H1 (cell line): ENCODE results near the gene ACKR2. TPM values are rescaled to one million over a fixed set of nuclear protein-coding genes. Genes with fewer than 3 reads are reported as not detected.

Experiments
- CTCF ChIA-PET: fragments of 300-600 bp; sonication (Branson Sonifier 250); formaldehyde crosslinking; loops from one replicate; lab custom pipeline; 2021; ENCODE audit not compliant: partially characterized antibody; lab: Charles Lee
- POLR2A ChIA-PET: fragments of 300-600 bp; sonication (Branson Sonifier 250); formaldehyde crosslinking; loops from one replicate; lab custom pipeline; 2021; ENCODE audit warnings: inconsistent platforms; ENCODE audit not compliant: partially characterized antibody; lab: Charles Lee
- DNase-seq, 2 experiments: peaks; one replicate each; pipeline versions ENCODE4 v3.0.0 to v3.0.0-alpha.2; 2010 to 2022; ENCODE audit warnings: low spot score in 2 of 2, low read depth in 1 of 2, mixed read lengths in 1 of 2
- FAIRE-seq: peaks from 2 replicates; lab custom pipeline; 2011; peaks lifted over from hg19 to GRCh38; lab: Jason Lieb, UNC
- H2AFZ ChIP-seq: 2 replicates; pipeline ENCODE4 v1.8.1; 2012; ENCODE audit warnings: low read length, inconsistent platforms
- H2AK5ac ChIP-seq: 2 replicates; pipeline ENCODE4 v1.6.1; 2013; ENCODE audit warnings: low read depth, low read length
- H2BK120ac ChIP-seq: replicated peaks from 2 replicates; pipeline ENCODE3; 2013; ENCODE audit warnings: low read depth, low read length, inconsistent platforms
- H2BK12ac ChIP-seq: 2 replicates; pipeline ENCODE4 v1.6.1; 2013; ENCODE audit warnings: low read depth, low read length
- H2BK15ac ChIP-seq: 2 replicates; pipeline ENCODE4 v1.6.1; 2013; ENCODE audit warnings: low read length
- H2BK20ac ChIP-seq: 2 replicates; pipeline ENCODE4 v1.6.1; 2013; ENCODE audit warnings: low read length
- H2BK5ac ChIP-seq: 2 replicates; pipeline ENCODE4 v1.6.1; 2013; ENCODE audit warnings: low read depth, low read length
- H3K14ac ChIP-seq: 2 replicates; pipeline ENCODE4 v1.6.1; 2013; ENCODE audit warnings: inconsistent platforms; ENCODE audit not compliant: insufficient read length
- H3K18ac ChIP-seq: 2 replicates; pipeline ENCODE4 v1.6.1; 2013; ENCODE audit warnings: low read length; ENCODE audit errors: extremely low read depth
- H3K23ac ChIP-seq: 2 replicates; pipeline ENCODE4 v1.6.1; 2013; ENCODE audit warnings: inconsistent platforms; ENCODE audit not compliant: insufficient read length
- H3K23me2 ChIP-seq: 2 replicates; pipeline ENCODE4 v1.6.1; 2013; ENCODE audit warnings: low read depth, low read length
- H3K27ac ChIP-seq: 2 replicates; pipeline ENCODE4 v1.6.1; 2011; ENCODE audit warnings: low read depth, low read length, inconsistent platforms
- H3K27me3 ChIP-seq, 4 experiments: replicated peaks in 1 of 4; 1 replicate in 1 of 4; 2 replicates in 3 of 4; pipeline versions ENCODE4 v1.6.1 to v1.8.1; 2011 to 2013; ENCODE audit warnings: low read length in 3 of 4, mild to moderate bottlenecking in 3 of 4, inconsistent platforms in 2 of 4, mixed read lengths in 2 of 4, moderate library complexity in 1 of 4; ENCODE audit not compliant: control insufficient read depth in 3 of 4, insufficient read depth in 3 of 4; ENCODE audit errors: extremely low read depth in 1 of 4
- H3K36me3 ChIP-seq, 4 experiments: 2 replicates each; pipeline versions ENCODE4 v1.6.1 to v1.8.1; 2011 to 2013; ENCODE audit warnings: mild to moderate bottlenecking in 4 of 4, low read length in 3 of 4, moderate library complexity in 2 of 4, control low read depth in 1 of 4, inconsistent platforms in 1 of 4; ENCODE audit not compliant: insufficient read depth in 4 of 4, control insufficient read depth in 2 of 4
- H3K4ac ChIP-seq: replicated peaks from 2 replicates; pipeline ENCODE3; 2013; ENCODE audit warnings: low read length, low read depth, mixed read lengths, inconsistent platforms; ENCODE audit not compliant: insufficient read length
- H3K4me1 ChIP-seq, 4 experiments: replicated peaks in 1 of 4; 1 replicate in 1 of 4; 2 replicates in 3 of 4; pipeline versions ENCODE4 v1.6.1 to v1.8.1; 2011 to 2013; ENCODE audit warnings: low read length in 3 of 4, inconsistent platforms in 2 of 4, mixed read lengths in 1 of 4; ENCODE audit not compliant: insufficient read depth in 4 of 4, control insufficient read depth in 3 of 4
- H3K4me2 ChIP-seq, 2 experiments: 2 replicates each; pipeline versions ENCODE4 v1.6.1 to v1.8.1; 2011 to 2013; ENCODE audit warnings: low read depth in 2 of 2, low read length in 2 of 2, control low read depth in 1 of 2, inconsistent platforms in 1 of 2, mild to moderate bottlenecking in 1 of 2; ENCODE audit not compliant: insufficient read depth in 1 of 2
- H3K4me3 ChIP-seq, 4 experiments: fragments of 200-600, 300-600 bp in 1 of 4; sonication (generic), shearing (Covaris generic), sonication (Bioruptor Twin) in 1 of 4; 2 replicates each; pipeline versions ENCODE4 v1.5.1 to v1.8.1; 2011 to 2016; ENCODE audit warnings: low read length in 4 of 4, low read depth in 3 of 4, control low read depth in 2 of 4, inconsistent platforms in 2 of 4, mild to moderate bottlenecking in 2 of 4, mixed read lengths in 1 of 4, moderate library complexity in 1 of 4; ENCODE audit not compliant: insufficient read depth in 2 of 4; ENCODE audit errors: extremely low read depth in 1 of 4
- H3K56ac ChIP-seq: replicated peaks from 2 replicates; pipeline ENCODE3; 2013; ENCODE audit warnings: low read depth, mild to moderate bottlenecking, mixed read lengths, low read length, inconsistent platforms; ENCODE audit not compliant: insufficient read length
- H3K79me1 ChIP-seq: 2 replicates; pipeline ENCODE4 v1.6.1; 2013; ENCODE audit warnings: low read depth, low read length, control low read depth
- H3K79me2 ChIP-seq, 2 experiments: 2 replicates each; pipeline versions ENCODE4 v1.6.1 to v1.8.1; 2012 to 2013; ENCODE audit warnings: low read length in 2 of 2, mild to moderate bottlenecking in 2 of 2, inconsistent platforms in 1 of 2; ENCODE audit not compliant: insufficient read depth in 2 of 2, control insufficient read depth in 1 of 2
- H3K9ac ChIP-seq, 4 experiments: replicated peaks in 1 of 4; 1 replicate in 1 of 4; 2 replicates in 3 of 4; pipeline versions ENCODE4 v1.6.1 to v1.8.1; 2011 to 2013; ENCODE audit warnings: low read depth in 3 of 4, low read length in 3 of 4, control low read depth in 2 of 4, mild to moderate bottlenecking in 2 of 4, moderate library complexity in 2 of 4, inconsistent platforms in 1 of 4; ENCODE audit errors: extremely low read depth in 1 of 4
- H3K9me3 ChIP-seq, 2 experiments: 2 replicates each; pipeline versions ENCODE4 v1.6.1 to v1.8.1; 2012 to 2013; ENCODE audit warnings: mild to moderate bottlenecking in 2 of 2, moderate library complexity in 2 of 2, control low read depth in 1 of 2, inconsistent platforms in 1 of 2, low read depth in 1 of 2, low read length in 1 of 2, mixed read lengths in 1 of 2; ENCODE audit not compliant: insufficient read depth in 2 of 2
- H4K20me1 ChIP-seq, 2 experiments: replicated peaks in 1 of 2; 2 replicates each; pipeline versions ENCODE3 to v1.8.1; 2011 to 2013; ENCODE audit warnings: inconsistent platforms in 2 of 2, low read length in 2 of 2, mild to moderate bottlenecking in 1 of 2; ENCODE audit not compliant: insufficient read depth in 2 of 2, control insufficient read depth in 1 of 2
- H4K5ac ChIP-seq: 2 replicates; pipeline ENCODE4 v1.6.1; 2013; ENCODE audit warnings: low read length, low read depth, mixed read lengths, inconsistent platforms; ENCODE audit not compliant: insufficient read length
- H4K8ac ChIP-seq: 2 replicates; pipeline ENCODE4 v1.8.0; 2013; ENCODE audit warnings: mild to moderate bottlenecking, moderate library complexity, low read length, inconsistent platforms; ENCODE audit not compliant: insufficient read depth; ENCODE audit errors: extremely low read depth
- H4K91ac ChIP-seq: replicated peaks from 2 replicates; pipeline ENCODE3; 2013; ENCODE audit warnings: low read length, mixed read lengths, inconsistent platforms; ENCODE audit not compliant: insufficient read length
- CREB1 ChIP-seq: IDR thresholded peaks from 2 replicates; pipeline ENCODE4 v1.6.1; 2012; ENCODE audit warnings: inconsistent platforms
- FOSL1 ChIP-seq: IDR thresholded peaks from 2 replicates; pipeline ENCODE4 v1.6.1; 2011; ENCODE audit warnings: mild to moderate bottlenecking, low read depth, low read length, moderate library complexity; ENCODE audit not compliant: insufficient read depth
- JUN ChIP-seq: IDR thresholded peaks from 2 replicates; pipeline ENCODE4 v1.6.1; 2011; ENCODE audit warnings: low read depth, mild to moderate bottlenecking, improper control_type of control experiment, low read length
- SUZ12 ChIP-seq: fragments of 200-600 bp; sonication (generic); IDR thresholded peaks from 2 replicates; pipeline ENCODE4 v1.6.1; 2012; ENCODE audit warnings: mild to moderate bottlenecking, inconsistent platforms, low read length, moderate library complexity, mixed read lengths
- TCF12 ChIP-seq: IDR thresholded peaks from 2 replicates; pipeline ENCODE4 v1.6.1; 2011; ENCODE audit warnings: low read depth, mild to moderate bottlenecking, low read length
- WGBS, 2 experiments: shearing (Covaris generic) in 1 of 2; methylation state at CpG; one replicate each; pipeline versions ENCODE4 v1.1.6 to v1.1.7; 2013 to 2015; ENCODE audit warnings: low lambda C conversion rate in 2 of 2, mixed read lengths in 2 of 2, inconsistent platforms in 1 of 2, low coverage in 1 of 2, missing lambda C conversion rate in 1 of 2; ENCODE audit not compliant: insufficient replicate concordance in 2 of 2, insufficient coverage in 1 of 2, insufficient read length in 1 of 2; ENCODE audit errors: extremely low coverage in 1 of 2, missing lambda C conversion rate in 1 of 2; 5-methylcytosine and 5-hydroxymethylcytosine counted together
- polyA plus RNA-seq, 7 experiments: library from polyadenylated mRNA; depleted of rRNA in 3 of 7; stranded (reverse) in 5 of 7; unstranded in 2 of 7; fragments of >200 nt in 5 of 7; fragments of 200-250 nt in 2 of 7; gene quantifications; 1 replicate in 5 of 7; 2 replicates in 1 of 7; 4 replicates in 1 of 7; pipeline versions ENCODE4 v1.2.1 to v1.2.3, GENCODE V29; 2011 to 2013; ENCODE audit warnings: missing spikeins in 2 of 7, mixed read lengths in 2 of 7
- total RNA-seq: library from RNA; stranded (reverse); fragmentation: NEBNext Ultra II Directional; extraction: Animal tissue kit (Norgen Biotek cat#: 25700); gene quantifications from 2 replicates; pipeline ENCODE4 v1.2.1, GENCODE V29; 2021
- TF ChIP-seq, protein P1 (sequence below): IDR thresholded peaks from 2 replicates; pipeline ENCODE4 v1.6.1; 2011; ENCODE audit warnings: low read depth, mild to moderate bottlenecking, low read length; ENCODE audit not compliant: insufficient read depth

The ACKR2 gene
- total and polyA plus RNA-seq, 2 of the 8 experiments (the other 6 are each of a cell fraction or from before 2014, with no cell fraction given): 0.09 to 0.12 TPM

DNA sequence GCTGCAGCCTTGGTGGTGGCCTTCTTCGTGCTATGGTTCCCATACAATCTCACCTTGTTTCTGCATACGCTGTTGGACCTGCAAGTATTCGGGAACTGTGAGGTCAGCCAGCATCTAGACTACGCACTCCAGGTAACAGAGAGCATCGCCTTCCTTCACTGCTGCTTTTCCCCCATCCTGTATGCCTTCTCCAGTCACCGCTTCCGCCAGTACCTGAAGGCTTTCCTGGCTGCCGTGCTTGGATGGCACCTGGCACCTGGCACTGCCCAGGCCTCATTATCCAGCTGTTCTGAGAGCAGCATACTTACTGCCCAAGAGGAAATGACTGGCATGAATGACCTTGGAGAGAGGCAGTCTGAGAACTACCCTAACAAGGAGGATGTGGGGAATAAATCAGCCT lies 56.0 kb downstream of the ACKR2 start:
- FAIRE-seq (no peak), DNase-seq (no peak)
- Histone ChIP-seq H3K36me3 (no peaks in the 10 kb centered on the region), H3K9me3 (no peaks in the 10 kb centered on the region), H3K79me1 (no peaks in the 10 kb centered on the region), H2BK12ac (no peak overlapping the region), H2BK15ac (no peak overlapping the region), H3K4me3 (no peak overlapping the region), H3K4me1 (no peaks in the 10 kb centered on the region), H3K4me2 (no peak overlapping the region), H2AFZ (no peak overlapping the region), H3K9ac (no peak overlapping the region), H2BK5ac (no peak overlapping the region), H4K8ac (no peak overlapping the region), H2BK120ac (no peak overlapping the region), H3K4ac (no peak overlapping the region), H2BK20ac (no peak overlapping the region), H3K18ac (no peak overlapping the region), H3K56ac (no peak overlapping the region), H2AK5ac (no peak overlapping the region), H4K91ac (no peak overlapping the region), H3K79me2 (no peaks in the 10 kb centered on the region), H4K20me1 (no peaks in the 10 kb centered on the region), H3K23me2 (no peaks in the 10 kb centered on the region; the same call in 1 of the 2 replicates), H3K27ac (no peak overlapping the region), H3K27me3 (no peaks in the 10 kb centered on the region; a peak in 1 of 7 replicates), H3K23ac (no peak overlapping the region), H3K14ac (no peak overlapping the region), H4K5ac (no peak overlapping the region)
- TF ChIP-seq TCF12 (no peak), JUN (no peak), FOSL1 (no peak), CREB1 (no peak), SUZ12 (no peak)
- TF ChIP-seq, protein P1, sequence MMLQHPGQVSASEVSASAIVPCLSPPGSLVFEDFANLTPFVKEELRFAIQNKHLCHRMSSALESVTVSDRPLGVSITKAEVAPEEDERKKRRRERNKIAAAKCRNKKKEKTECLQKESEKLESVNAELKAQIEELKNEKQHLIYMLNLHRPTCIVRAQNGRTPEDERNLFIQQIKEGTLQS: no peak
- POLR2A ChIA-PET: no interaction called here
- WGBS, 2 experiments: 95% methylated on average over 8 of the region's 8 CpGs; no CpG with 5 or more reads in 1 of the 2 experiments
- CTCF ChIA-PET: no interaction called here
